Measurements from ENCODE around the gene PCDH20. TPM values are rescaled to one million over a fixed set of nuclear protein-coding genes. Genes with fewer than 3 reads are reported as not detected.
A peak's percentile ranks its signal among the peaks of the same experiment; 100 is the strongest.
"Not testable (repeated sequence)": the region's sequence is repeated elsewhere in the genome, so short reads cannot be mapped to it uniquely, and the experiment has no call there.

The PCDH20 gene
- polyA plus RNA-seq (2012; ENCODE audit: insufficient read depth, insufficient read length), result not detected

DNA sequence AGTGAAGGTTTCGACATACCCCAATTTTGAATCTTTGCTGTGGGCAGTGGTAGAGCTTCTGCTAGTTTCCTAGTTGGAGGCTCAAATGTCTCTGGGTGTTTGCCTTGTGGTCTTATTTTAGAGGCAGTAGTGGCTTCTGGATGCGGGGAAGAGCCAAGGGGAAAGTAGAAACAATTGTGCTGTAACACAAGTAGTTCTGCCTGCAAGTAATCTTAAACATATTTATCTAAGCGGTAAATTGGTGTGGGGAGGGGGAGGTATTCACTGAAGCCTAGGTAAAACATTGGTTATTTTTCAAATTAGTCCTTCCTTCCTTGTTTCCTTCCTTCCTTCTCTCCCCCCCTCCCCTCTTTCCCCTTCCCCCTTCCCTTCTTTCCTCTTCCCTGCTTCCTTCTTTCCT is at the start of gene PCDH20:
TSS of gene PCDH20 (minus strand) at position 101 of the 400 bp plus-strand sequence. CDS start 691 bp downstream, outside the sequence.
- DNase-seq (ENCODE audit: low read depth, low spot score), result no peak
- no peak within 1 kb of the TSS for H3K4me3 ChIP-seq (ENCODE audit: low read length)

DNA sequence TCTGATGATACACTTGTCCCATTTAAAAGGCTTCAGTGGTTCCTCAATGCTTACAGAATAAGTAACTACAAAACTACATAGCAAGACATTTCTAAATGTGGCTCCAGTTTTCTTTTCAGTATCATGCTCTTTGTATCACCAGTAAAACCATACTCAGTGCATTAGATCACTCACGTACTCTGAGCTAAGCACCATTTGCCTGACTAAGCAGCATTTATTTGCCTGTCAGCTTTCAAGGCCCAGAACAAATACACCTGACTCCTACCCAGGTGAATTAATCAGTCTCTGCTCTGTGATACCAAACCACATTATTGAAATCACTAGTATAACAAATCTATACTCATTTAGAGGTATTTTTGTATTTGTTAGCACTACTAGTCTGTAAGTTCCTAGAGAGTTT is 47.4 kb upstream of the PCDH20 start:
- no peak for DNase-seq (ENCODE audit: low read depth, low spot score)
- no peak overlapping the region for H3K4me3 ChIP-seq (ENCODE audit: low read length)

- no peak for DNase-seq (ENCODE audit: low read depth, low spot score)
- H3K4me3 ChIP-seq (ENCODE audit: low read length), result no peak overlapping the region
These were observed 37.5 kb upstream of the PCDH20 start for GRCh38 chr13:61453121-61453520.

DNA sequence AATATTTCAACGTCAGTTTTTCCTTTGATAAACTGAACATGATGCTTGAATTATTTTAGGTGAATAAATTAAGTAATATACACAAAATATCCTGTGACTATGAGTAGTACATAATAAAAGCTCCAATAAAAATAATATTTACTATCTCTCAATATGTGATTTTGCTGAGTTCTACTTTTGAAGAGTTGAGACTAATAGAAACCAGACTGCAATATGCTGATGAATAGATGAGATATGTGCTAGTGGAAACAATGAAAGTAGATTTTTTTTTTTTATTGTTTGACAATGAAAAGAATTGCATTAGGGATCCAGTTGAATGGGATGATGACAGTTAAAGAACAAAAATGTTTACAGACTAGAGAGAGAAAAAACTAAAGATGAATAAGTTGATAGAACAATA is 16.4 kb upstream of the PCDH20 start:
- no peak for DNase-seq (ENCODE audit: low read depth, low spot score)
- no peak overlapping the region for H3K4me3 ChIP-seq (ENCODE audit: low read length)

DNA sequence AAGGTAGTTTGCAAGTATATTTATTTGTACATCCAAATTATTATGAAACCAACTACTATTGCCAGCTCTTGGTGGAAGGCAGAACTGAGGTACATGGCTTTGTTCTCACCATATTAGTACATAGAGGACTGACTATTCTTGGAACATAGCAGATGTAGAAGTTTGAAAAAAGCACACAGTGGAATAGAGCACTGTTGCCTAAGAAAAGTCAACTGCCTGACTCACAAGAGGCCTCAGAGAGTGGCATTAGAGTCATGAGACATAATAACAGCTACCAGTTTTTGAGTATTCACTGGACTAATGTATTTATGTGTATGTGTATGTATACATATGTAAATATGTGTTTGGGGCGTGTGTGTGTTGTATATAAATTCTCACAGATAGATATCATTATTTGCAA is 8.3 kb upstream of the PCDH20 start:
- DNase-seq (ENCODE audit: low read depth, low spot score), result no peak
- no peak overlapping the region for H3K4me3 ChIP-seq (ENCODE audit: low read length)

DNA sequence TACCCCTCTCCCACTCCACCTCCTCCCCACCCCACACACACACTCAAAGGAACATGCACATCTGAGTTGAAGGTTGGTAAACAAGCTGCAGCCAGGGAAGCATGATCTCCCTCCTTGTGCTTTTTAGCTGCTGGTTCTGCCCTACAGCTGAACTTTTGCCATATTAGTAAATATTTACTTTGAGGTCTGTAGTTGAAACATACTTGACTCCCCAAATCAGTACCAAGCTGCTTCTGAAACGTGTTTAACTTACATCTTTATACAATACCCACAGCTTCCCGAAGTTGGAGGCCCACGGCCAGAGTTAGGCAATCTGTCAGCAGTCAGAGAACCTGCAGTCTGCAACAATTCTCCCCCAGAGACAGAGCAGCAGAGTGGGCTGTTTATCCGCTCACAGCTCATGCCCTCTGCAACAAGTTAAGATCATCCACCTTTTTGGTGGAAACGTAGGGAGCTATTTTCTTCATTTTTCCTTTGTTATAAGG is 1.5 kb upstream of the PCDH20 start:
- no peak overlapping the region for H3K4me3 ChIP-seq (ENCODE audit: low read length)
- no peak for DNase-seq (ENCODE audit: low read depth, low spot score)

- no peak overlapping the region for H3K4me3 ChIP-seq (ENCODE audit: low read length)
These were observed 459 bp downstream of the PCDH20 start for GRCh38 chr13:61415058-61415721.

DNA sequence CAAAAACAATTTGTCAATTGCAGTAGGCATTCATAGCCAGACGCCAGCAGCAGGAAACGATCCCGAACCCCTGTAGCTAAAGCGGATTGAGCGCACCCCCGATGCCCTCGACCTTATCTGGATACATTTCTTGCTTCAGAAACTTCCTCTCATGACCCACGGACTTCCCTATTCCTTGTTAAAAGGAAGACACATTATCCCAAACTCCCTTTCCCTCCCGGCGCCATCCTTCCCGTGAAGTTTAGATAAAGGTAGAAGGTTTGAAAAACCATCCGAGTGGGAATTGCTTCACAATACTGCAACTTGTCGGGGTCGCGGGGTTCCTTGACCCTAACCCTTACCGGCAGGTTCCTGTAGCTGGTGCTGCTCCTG is 977 bp downstream of the PCDH20 start:
- H3K4me3 ChIP-seq (ENCODE audit: low read length), result no peak overlapping the region
- no peak for DNase-seq (ENCODE audit: low read depth, low spot score)

More at GRCh38 chr13:61415058-61415721, 459 bp downstream of the PCDH20 start:
- DNase-seq (ENCODE audit: low read depth, low spot score), result no peak

GRCh38 chr13:61413572-61414535 is 1.8 kb downstream of the PCDH20 start:
- DNase-seq (ENCODE audit: low read depth, low spot score), result no peak
- no peak overlapping the region for H3K4me3 ChIP-seq (ENCODE audit: low read length)

- H3K4me3 ChIP-seq (ENCODE audit: low read length), result no peak overlapping the region
- peak; percentile 10 for DNase-seq (ENCODE audit: low read depth, low spot score)
These were observed 4.9 kb downstream of the PCDH20 start for GRCh38 chr13:61410669-61411297.

DNA sequence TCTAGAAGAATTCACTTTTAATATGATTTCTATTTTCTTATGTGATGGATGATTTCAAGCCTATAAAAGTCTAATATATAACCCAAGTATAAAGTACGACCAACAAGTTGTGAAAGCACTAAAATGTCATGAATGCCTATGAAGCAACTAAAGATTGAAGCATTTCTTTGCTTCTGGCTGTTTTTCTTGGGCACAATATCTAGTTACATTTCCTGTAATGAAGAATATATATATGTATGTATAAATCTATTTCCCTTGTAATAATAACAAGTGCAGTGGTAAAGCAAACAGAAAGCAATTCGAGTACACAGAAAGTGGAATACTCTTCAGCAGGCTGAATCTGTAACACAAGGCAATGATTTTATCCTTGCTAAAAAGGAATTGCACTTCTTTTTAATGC is 5.4 kb downstream of the PCDH20 start:
- H3K4me3 ChIP-seq (ENCODE audit: low read length), result no peak overlapping the region
- DNase-seq (ENCODE audit: low read depth, low spot score), result no peak

DNA sequence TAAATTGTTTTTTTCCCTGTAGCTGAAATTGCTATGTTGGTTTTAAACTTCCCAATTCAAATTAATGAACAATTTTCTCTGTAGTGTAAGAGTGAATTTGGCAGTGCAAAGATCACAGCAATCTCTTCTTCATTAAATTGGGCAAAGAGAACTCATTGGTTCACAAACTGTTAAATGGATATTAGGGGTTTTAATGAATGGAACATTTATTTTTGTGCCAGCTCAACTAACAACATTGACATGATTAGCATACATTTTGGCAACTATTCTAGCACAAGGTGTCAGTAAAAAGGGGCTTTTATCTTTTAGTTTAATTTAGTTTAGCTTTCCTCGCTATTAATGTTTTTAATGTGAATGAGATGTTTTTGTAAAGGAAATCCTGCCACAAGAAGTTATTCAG is 7.1 kb downstream of the PCDH20 start:
- DNase-seq (ENCODE audit: low read depth, low spot score), result no peak

DNA sequence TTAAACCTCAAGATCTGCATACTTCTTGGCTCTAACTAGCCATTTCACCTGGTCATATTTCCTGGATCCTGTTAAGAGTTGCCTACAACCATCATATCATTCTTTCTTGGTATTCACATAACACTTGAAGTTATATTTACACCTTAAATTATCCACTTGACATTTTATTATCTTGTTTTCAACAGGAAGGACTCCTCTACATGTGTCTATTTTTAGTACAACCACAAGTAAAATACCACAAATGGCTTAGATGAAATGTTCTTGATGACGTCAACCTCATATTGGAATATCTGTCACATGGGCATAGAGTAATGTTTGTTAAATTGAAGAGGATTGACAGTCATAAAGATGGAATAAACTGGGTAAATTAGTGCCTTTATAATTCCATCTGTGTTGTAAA is 9.4 kb downstream of the PCDH20 start:
- H3K4me3 ChIP-seq (ENCODE audit: low read length), result no peak overlapping the region
- DNase-seq (ENCODE audit: low read depth, low spot score), result no peak

More for the DNA sequence above, 7.1 kb downstream of the PCDH20 start:
- H3K4me3 ChIP-seq (ENCODE audit: low read length), result no peak overlapping the region

- no peak overlapping the region for H3K4me3 ChIP-seq (ENCODE audit: low read length)
These were observed 19.5 kb downstream of the PCDH20 start for GRCh38 chr13:61396121-61396520.

DNA sequence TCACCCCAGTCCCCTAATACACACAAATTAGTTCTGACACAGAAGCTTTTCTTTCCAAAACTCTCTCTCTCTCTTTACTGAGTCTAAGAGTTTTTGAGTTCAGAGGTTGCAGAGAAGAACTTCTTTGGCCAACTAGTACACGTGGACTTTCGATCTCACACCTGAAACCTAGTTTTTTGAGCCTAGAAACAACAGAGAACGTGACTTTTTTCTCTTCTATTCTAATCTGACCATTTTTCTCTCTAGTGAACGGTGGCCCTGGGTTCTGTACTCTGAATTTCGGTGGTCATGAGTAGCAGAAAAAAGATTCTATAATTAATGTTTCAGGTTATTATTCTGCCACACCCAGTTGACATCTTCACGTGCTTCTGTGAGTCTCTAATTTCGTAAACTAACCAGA is 24.2 kb downstream of the PCDH20 start:
- H3K4me3 ChIP-seq (ENCODE audit: low read length), result no peak overlapping the region
- DNase-seq (ENCODE audit: low read depth, low spot score), result no peak

More at GRCh38 chr13:61396121-61396520, 19.5 kb downstream of the PCDH20 start:
- no peak for DNase-seq (ENCODE audit: low read depth, low spot score)

DNA sequence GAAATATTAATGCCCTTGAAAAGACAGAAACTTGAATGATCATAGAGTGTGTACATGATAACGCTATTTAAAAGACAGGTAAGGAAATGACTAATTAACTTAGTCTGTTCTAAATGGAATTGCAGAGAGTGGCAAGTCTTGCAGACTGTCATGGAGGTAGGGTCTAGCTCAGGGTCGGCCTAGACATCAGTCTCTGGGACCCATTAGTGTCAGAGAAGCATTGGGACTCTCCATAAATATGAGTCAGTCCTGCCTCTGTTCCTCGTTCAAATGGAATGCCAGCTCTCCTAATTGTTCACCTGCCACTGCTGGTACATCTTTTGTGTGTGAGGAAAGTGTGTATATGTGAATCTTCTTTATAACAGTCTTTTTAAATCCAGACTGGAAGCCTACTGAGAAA is 28.0 kb downstream of the PCDH20 start:
- no peak overlapping the region for H3K4me3 ChIP-seq (ENCODE audit: low read length)
- no peak for DNase-seq (ENCODE audit: low read depth, low spot score)

GRCh38 chr13:61383111-61383510 is 32.5 kb downstream of the PCDH20 start:
- no peak for DNase-seq (ENCODE audit: low read depth, low spot score)
- H3K4me3 ChIP-seq (ENCODE audit: low read length), result no peak overlapping the region

DNA sequence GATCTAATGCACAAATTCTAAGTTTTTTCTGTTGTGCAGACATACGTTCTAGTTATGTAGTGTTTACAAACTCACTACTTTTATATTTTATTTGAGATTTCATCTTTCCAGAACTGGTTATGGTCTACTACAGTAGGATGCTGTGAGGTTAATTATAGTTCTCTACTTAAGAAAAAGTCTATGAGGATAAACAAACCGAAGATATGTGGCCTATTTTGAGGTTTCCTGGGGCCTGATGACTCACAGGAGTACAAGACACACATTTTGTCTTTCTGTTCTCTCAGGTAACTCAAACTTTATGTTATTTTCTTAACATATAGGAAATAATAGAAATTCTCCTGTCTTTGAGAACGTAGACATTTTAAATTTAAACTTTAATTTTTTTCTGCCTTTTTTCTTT is 45.1 kb downstream of the PCDH20 start:
- no peak overlapping the region for H3K4me3 ChIP-seq (ENCODE audit: low read length)
- DNase-seq (ENCODE audit: low read depth, low spot score), result no peak

- not testable (repeated sequence) for DNase-seq (ENCODE audit: low read depth, low spot score); H3K4me3 ChIP-seq (ENCODE audit: low read length)
These were observed 51.0 kb downstream of the PCDH20 start for GRCh38 chr13:61364690-61365089.

- no peak for DNase-seq (ENCODE audit: low read depth, low spot score)
- H3K4me3 ChIP-seq (ENCODE audit: low read length), result no peak overlapping the region
These were observed 53.1 kb downstream of the PCDH20 start for GRCh38 chr13:61362522-61362921.
